OCI-LY7 (cell line): ENCODE data around the gene NNAT. TPM values are rescaled to one million over a fixed set of nuclear protein-coding genes. Genes with fewer than 3 reads are reported as not detected.

ENCODE experiments used
- BruUV-seq: library from RNA; stranded (reverse); fragments of 400-500 nt; replicated peaks from 2 replicates; lab custom pipeline; 2021; lab: Mats Ljungman, UMichigan
- CTCF ChIA-PET: fragments of 300-600 bp; sonication (Branson Sonifier 250); formaldehyde crosslinking; loops from one replicate; lab custom pipeline; 2022; ENCODE audit warnings: antibody characterized with exemption; ENCODE audit not compliant: unreplicated experiment; lab: Charles Lee
- POLR2A ChIA-PET: fragments of 300-600 bp; sonication (Branson Sonifier 250); formaldehyde crosslinking; loops from one replicate; lab custom pipeline; 2022; ENCODE audit warnings: antibody characterized with exemption; lab: Charles Lee
- DNase-seq: peaks from one replicate; pipeline ENCODE4 v3.0.0-alpha.2; 2015; ENCODE audit warnings: low spot score
- H2AFZ ChIP-seq: fragments of 200-600 bp; sonication (generic), shearing (Covaris generic); 2 replicates; pipeline ENCODE4 v1.6.1; 2014; ENCODE audit warnings: mild to moderate bottlenecking, antibody characterized with exemption, low read length, moderate library complexity
- H3K27ac ChIP-seq: fragments of 200-600 bp; sonication (generic); 2 replicates; pipeline ENCODE4 v1.5.1; 2014; ENCODE audit warnings: mixed run types, low read depth, mild to moderate bottlenecking, moderate library complexity, low read length, inconsistent platforms; ENCODE audit not compliant: poor library complexity, severe bottlenecking
- H3K36me3 ChIP-seq: fragments of 200-600 bp; sonication (generic); 2 replicates; pipeline ENCODE4 v1.6.1; 2014; ENCODE audit warnings: mild to moderate bottlenecking, antibody characterized with exemption, low read length, moderate library complexity, mixed read lengths; ENCODE audit not compliant: insufficient read depth
- H3K4me1 ChIP-seq: fragments of 200-600 bp; sonication (generic); 2 replicates; pipeline ENCODE4 v1.5.1; 2014; ENCODE audit warnings: mild to moderate bottlenecking, low read length; ENCODE audit not compliant: insufficient read depth, poor library complexity, severe bottlenecking
- H3K4me2 ChIP-seq: fragments of 200-600 bp; sonication (generic); 2 replicates; pipeline ENCODE4 v1.6.1; 2014; ENCODE audit warnings: mild to moderate bottlenecking, low read length
- H3K4me3 ChIP-seq: fragments of 200-600 bp; sonication (generic); 2 replicates; pipeline ENCODE4 v1.5.1; 2014; ENCODE audit warnings: mild to moderate bottlenecking, low read depth, low read length; ENCODE audit not compliant: poor library complexity, severe bottlenecking
- H3K79me2 ChIP-seq: fragments of 200-600 bp; sonication (generic); 2 replicates; pipeline ENCODE4 v1.6.1; 2016; ENCODE audit warnings: low read depth, mild to moderate bottlenecking, low read length, moderate library complexity, mixed read lengths; ENCODE audit not compliant: insufficient read depth
- H3K9me2 ChIP-seq: fragments of 200-600 bp; sonication (generic); 2 replicates; pipeline ENCODE4 v1.6.1; 2016; ENCODE audit warnings: mild to moderate bottlenecking, low read length, mixed read lengths; ENCODE audit not compliant: insufficient read depth
- H3K9me3 ChIP-seq: fragments of 200-600 bp; sonication (generic); 2 replicates; pipeline ENCODE4 v1.6.1; 2014; ENCODE audit warnings: mild to moderate bottlenecking, mixed run types, low read length, mixed read lengths
- H4K20me1 ChIP-seq: fragments of 200-600 bp; sonication (generic); 2 replicates; pipeline ENCODE4 v1.6.1; 2014; ENCODE audit warnings: mild to moderate bottlenecking, antibody characterized with exemption, low read length, moderate library complexity, mixed read lengths; ENCODE audit not compliant: insufficient read depth
- CTCF ChIP-seq: fragments of 200-600 bp; sonication (generic); conservative IDR thresholded peaks from 2 replicates; pipeline ENCODE4 v1.5.1; 2014; ENCODE audit warnings: mild to moderate bottlenecking, antibody characterized with exemption, low read length, moderate library complexity, mixed read lengths
- EZH2phosphoT487 ChIP-seq: fragments of 200-600 bp; sonication (generic); IDR thresholded peaks from 2 replicates; pipeline ENCODE4 v1.6.1; 2018; ENCODE audit warnings: low read depth, borderline replicate concordance, mild to moderate bottlenecking, mixed run types, antibody characterized with exemption, low read length, moderate library complexity, mixed read lengths
- intact Hi-C: fragments of 100-400 bp; cut with micrococcal nuclease; formaldehyde crosslinking; loops from one replicate; pipeline ENCODE4 v1.10.0; 2022; ENCODE audit not compliant: unreplicated experiment
- total RNA-seq, 2 experiments: library from RNA; depleted of rRNA in 1 of 2; stranded (reverse); fragments of >200 nt in 1 of 2; shearing (Covaris generic) in 1 of 2; gene quantifications; 2 replicates each; pipeline ENCODE4 v1.2.3, GENCODE V29; 2014 to 2022

Gene NNAT
- total RNA-seq, 2 experiments from 2014 or later, result not detected

GRCh38 chr20:37535443-37536132 lies 14.5 kb downstream of the NNAT start:
- CTCF ChIA-PET, result no interaction called here
- Histone ChIP-seq H2AFZ (no peak overlapping the region), H3K4me1 (peaks cover 8% of the 10 kb centered on the region), H4K20me1 (no peaks in the 10 kb centered on the region), H3K9me3 (no peaks in the 10 kb centered on the region), H3K4me2 (no peak overlapping the region), H3K9me2 (no peaks in the 10 kb centered on the region), H3K4me3 (no peak overlapping the region), H3K27ac (no peak overlapping the region), H3K79me2 (no peaks in the 10 kb centered on the region), H3K36me3 (no peaks in the 10 kb centered on the region)
- no TSS peak for BruUV-seq
- DNase-seq, result no peak
- TF ChIP-seq CTCF, result no peak
- TF ChIP-seq EZH2phosphoT487, result no peak
- POLR2A ChIA-PET, result interaction anchor here (0.7 to 1.5 kb wide), 2 partner anchors 259 to 270 kb away, joined by 3 read pairs; no protein-coding TSS in a partner anchor
- intact Hi-C loops, result loop anchor here (2.0 kb wide), 1 partner anchor 153 kb away; no protein-coding TSS in a partner anchor

- Histone ChIP-seq H3K4me1 (peaks cover 8% of the 10 kb centered on the region), H3K9me3 (no peaks in the 10 kb centered on the region), H3K36me3 (no peaks in the 10 kb centered on the region), H3K79me2 (no peaks in the 10 kb centered on the region), H2AFZ (no peak overlapping the region), H4K20me1 (no peaks in the 10 kb centered on the region), H3K4me3 (no peak overlapping the region), H3K27ac (no peak overlapping the region), H3K9me2 (no peaks in the 10 kb centered on the region), H3K4me2 (no peak overlapping the region)
- ChIA-PET POLR2A (no interaction called here), CTCF (no interaction called here)
- TF ChIP-seq EZH2phosphoT487, result no peak
- TF ChIP-seq CTCF, result no peak
- no peak for DNase-seq
- BruUV-seq, result no TSS peak
- intact Hi-C loops, result no loop called here
Observed at GRCh38 chr20:37537505-37537904, 16.5 kb downstream of the NNAT start.

GRCh38 chr20:37538003-37538402 lies 17.0 kb downstream of the NNAT start:
- no peaks in the 10 kb centered on the region for H4K20me1 ChIP-seq
- no peaks in the 10 kb centered on the region for H3K9me2 ChIP-seq
- no peak for DNase-seq
- H3K79me2 ChIP-seq, result no peaks in the 10 kb centered on the region
- no peaks in the 10 kb centered on the region for H3K36me3 ChIP-seq
- peaks cover 8% of the 10 kb centered on the region for H3K4me1 ChIP-seq
- no peak for TF ChIP-seq EZH2phosphoT487
- no peak overlapping the region for H3K4me3 ChIP-seq
- BruUV-seq, result no TSS peak
- H2AFZ ChIP-seq, result no peak overlapping the region
- H3K4me2 ChIP-seq, result no peak overlapping the region
- intact Hi-C loops, result no loop called here
- ChIA-PET CTCF (no interaction called here), POLR2A (interaction anchor here (0.6 kb wide), 1 partner anchor 273 kb away, joined by 3 read pairs; no protein-coding TSS in a partner anchor)
- H3K9me3 ChIP-seq, result no peaks in the 10 kb centered on the region
- no peak overlapping the region for H3K27ac ChIP-seq
